Hematopoietic multipotent progenitor cell treated with erythropoietin and hydrocortisone succinate and interleukin-3 and kit ligand, for 8 days (in vitro differentiated cells): ENCODE results near the gene FOCAD.
A peak's percentile ranks its signal among the peaks of the same experiment; 100 is the strongest.
"Not testable (repeated sequence)": the region's sequence is repeated elsewhere in the genome, so short reads cannot be mapped to it uniquely, and the experiment has no call there.

ENCODE experiments used
- DNase-seq: peaks from one replicate; pipeline ENCODE4 v3.0.0-alpha.2; 2015

The FOCAD gene

DNA sequence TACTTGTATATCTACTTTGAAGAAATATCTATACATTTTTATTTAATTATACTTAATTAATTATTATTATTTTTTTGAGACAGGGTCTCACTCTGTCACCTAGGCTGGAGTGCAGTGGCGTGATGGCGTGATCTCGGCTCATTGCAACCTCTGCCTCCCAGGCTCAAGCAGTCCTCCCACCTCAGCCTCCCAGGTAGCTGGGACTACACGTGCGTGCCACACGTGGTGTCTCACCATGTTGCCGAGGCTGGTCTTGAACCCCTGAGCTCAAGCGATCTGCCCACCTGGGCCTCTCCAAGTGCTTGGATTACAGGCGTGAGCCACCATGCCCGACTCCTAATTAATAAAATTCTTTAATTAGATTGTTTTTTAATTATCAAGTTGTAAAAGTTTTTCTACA is 10.5 kb upstream of the FOCAD start:
- not testable (repeated sequence) for DNase-seq

- DNase-seq: no peak
Measured at GRCh38 chr9:20681467-20681866, 2.6 kb upstream of the FOCAD start.

- peak; percentile 80 for DNase-seq
Measured at GRCh38 chr9:20683351-20684034, 566 bp upstream of the FOCAD start.

DNA sequence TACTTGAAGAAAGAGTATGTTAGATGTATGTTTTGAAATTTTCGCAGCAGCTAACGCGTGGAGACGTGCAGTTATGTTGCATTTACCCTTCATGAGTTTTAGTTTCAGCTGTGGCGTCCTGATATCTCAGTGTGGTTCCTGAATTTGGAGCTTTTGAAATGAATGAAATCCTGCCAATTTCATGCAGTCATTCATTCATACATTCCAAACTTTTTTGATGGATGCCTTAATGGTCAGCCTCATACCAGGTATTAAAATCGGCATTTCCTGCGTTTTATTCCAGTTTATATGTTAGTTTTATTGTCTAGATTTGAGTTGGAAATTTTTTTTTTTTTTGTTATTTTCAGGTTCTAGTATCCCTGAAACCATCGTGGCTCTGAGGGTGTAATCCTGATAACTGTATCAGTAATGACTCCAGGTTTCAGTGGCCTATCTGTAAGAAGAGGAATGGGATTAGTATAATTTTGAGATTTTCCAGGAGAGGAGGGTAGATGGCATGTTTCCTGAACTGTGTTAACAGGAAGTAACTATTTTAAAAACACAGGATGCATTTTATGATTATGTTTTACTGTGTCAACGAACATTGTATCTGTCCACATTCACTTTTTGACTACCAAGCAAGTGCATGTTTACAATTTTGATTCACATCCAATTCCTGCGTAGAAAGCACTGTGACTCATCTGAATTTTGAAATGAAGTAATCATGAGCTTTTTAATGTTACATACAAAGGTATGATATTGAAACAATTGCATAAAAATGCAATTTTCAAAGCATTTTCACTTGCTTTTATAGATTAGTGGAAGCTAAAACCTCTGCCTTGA is 1.0 kb downstream of the FOCAD start:
- DNase-seq: peak; percentile 16

- DNase-seq: no peak
Measured at GRCh38 chr9:20685769-20686168, 1.7 kb downstream of the FOCAD start.

DNA sequence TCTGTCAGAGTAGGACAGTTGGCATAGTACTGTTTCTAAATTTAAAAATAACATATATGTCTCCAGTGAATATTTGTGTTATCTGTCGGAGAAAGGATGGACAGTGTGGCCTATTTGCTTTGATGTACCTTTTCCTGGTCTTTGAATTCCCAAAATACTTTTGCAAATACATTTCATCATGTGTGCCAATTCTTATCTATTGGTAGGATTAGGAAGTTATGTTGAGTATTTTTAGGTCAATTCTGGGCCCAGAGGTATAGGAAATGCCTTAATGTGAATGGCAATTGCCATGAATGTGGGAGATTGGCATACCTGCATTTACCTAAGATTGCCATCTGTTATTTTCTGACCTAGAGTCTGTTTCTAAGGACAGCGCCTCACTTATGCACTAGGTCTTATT is 5.8 kb downstream of the FOCAD start:
- no peak for DNase-seq

GRCh38 chr9:20692554-20692953 is 8.5 kb downstream of the FOCAD start:
- DNase-seq: peak; percentile 14

DNA sequence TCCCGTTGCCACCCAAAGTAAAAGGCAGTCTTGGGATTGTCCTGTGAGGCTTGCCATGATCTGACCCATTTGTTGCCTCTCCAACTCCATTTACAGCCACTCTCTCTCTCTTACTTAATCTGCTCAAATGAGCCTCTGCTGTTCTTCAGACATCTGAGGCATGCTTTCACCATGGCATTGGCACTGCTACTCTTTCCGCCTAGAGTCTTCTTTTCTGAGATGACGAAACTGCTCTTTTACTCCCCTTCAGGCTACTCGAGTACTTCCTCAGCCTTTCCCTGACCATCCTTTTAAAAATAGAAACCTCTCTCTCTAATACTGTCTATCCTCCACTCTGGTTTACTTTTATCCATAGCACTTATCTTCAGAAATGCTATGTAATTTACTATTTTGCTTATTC is 9.0 kb downstream of the FOCAD start:
- no peak for DNase-seq

DNA sequence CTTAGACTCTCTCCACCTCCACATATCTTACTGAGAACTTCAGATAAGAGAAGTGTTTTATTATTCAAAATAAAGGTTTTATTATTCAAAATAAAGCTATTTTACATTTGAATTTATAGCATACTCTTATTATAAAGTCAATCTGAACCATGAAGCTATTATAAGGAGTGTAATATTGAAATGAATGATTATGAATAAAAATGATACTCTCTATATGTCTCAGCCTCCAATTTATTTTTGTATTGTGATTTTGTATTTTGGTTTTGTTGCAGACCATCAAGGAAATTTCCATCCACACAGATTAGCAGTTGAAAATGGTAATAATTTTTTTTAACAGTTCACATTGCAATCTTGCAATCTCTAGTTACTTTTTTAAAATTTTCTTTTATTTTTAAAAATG is 10.2 kb downstream of the FOCAD start:
- no peak for DNase-seq

GRCh38 chr9:20697021-20697719 is 13.1 kb downstream of the FOCAD start:
- DNase-seq: no peak

- DNase-seq: no peak
Measured at GRCh38 chr9:20698782-20699181, 14.7 kb downstream of the FOCAD start.

DNA sequence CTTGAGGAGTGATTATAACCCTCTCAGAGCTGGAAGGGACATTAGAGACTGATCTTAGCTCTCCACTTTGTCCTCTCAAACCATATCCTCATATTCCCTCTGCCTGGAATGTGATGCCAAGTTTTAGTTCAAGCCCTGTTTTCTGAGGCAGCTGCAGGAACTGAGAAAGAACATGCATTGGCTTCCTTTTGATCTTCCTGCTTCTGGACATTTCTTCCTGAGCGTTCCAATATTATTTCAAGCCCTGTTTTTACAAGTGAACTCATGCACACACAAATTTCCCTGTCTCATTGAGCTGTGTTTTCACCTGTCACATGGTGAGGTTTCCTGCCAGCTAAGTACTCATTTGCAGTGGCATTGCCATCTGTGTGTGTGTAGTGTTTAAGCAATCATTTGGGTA is 17.0 kb downstream of the FOCAD start:
- no peak for DNase-seq

- no peak for DNase-seq
Measured at GRCh38 chr9:20702570-20702969, 18.5 kb downstream of the FOCAD start.

GRCh38 chr9:20703146-20703545 is 19.1 kb downstream of the FOCAD start:
- no peak for DNase-seq

- no peak for DNase-seq
Measured at GRCh38 chr9:20707708-20708107, 23.6 kb downstream of the FOCAD start.

- no peak for DNase-seq
Measured at GRCh38 chr9:20713172-20713571, 29.1 kb downstream of the FOCAD start.

DNA sequence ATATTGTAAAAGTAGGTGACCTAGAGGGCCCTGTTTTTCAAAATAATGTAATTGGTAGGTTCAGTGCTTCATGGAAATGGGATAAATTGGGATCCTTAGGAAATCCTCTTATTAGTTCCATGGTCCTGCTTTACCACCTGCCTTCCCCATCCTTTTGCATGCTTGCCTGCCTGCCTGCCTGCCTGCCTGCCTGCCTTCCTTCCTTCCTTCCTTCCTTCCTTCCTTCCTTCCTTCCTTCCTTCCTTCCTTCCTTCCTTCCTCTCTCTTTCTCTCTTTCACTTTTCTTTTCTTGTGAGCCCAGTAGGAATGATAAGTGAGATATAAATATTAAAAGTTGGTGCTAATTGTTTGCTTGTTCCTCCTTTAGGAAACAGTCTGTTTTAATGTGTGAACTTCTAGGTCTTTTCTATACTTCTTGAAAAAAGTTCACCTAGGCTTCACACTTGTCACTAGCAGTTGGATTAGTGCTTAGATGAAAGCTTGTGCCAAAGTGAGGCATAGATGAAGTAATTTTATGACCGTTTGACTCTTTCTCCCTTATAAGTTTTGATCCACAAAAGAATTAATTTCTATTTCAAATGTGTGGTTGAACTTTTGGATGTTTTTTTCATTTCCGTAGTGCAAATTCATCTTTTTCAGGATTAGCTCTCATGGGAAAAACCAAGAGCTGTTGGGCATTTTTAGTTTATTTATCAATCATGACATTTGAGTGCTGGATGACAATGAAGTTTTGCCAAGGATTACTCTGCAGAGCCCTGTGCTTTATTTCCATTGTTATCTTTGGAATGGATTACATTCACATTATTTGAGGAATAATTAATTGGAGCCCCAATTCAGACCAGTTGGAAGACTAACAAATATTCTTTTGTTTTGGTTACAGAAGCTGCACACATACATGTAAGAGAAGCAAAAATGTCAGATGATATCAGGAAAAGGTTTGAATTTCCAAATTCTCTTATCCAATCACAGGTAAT is 30.7 kb downstream of the FOCAD start:
- DNase-seq: no peak

- DNase-seq: no peak
Measured at GRCh38 chr9:20722221-20722620, 38.2 kb downstream of the FOCAD start.

- no peak for DNase-seq
Measured at GRCh38 chr9:20725675-20726074, 41.6 kb downstream of the FOCAD start.

- no peak for DNase-seq
Measured at GRCh38 chr9:20726144-20726543, 42.1 kb downstream of the FOCAD start.

DNA sequence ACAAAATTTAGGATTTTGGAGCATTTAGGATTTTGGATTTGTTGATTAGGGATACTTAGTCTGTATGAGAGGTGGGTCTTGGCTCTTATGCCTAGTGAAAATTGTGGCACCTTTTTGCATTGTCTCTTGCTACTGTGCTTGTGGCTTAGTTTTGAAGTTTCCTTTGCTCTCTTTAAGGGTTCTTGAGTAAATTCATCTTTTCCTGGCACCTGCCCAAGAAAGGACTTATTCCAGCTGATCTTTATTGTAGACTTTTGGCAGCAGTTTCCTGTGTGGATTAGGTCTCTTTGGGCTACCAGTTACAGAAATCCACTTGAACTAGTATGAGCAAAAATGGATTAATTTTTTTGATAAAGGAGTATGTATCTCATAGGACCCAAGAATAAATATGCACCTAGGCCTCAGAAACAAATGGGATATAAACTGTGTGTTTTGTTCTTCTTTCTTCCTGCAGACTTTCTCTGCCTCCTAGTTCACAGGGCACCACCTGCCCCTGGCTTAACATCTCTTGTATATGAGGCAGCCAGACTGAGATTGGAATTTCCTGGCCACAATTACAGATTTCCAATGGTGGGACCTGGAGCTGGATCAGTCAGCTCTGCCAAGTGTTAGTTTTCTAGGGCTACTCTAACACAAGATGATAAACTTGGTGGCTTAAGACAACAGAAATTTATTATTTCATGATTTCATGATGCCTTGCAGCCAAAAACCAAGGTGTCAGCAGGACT is 44.6 kb downstream of the FOCAD start:
- peak; percentile 37 for DNase-seq

DNA sequence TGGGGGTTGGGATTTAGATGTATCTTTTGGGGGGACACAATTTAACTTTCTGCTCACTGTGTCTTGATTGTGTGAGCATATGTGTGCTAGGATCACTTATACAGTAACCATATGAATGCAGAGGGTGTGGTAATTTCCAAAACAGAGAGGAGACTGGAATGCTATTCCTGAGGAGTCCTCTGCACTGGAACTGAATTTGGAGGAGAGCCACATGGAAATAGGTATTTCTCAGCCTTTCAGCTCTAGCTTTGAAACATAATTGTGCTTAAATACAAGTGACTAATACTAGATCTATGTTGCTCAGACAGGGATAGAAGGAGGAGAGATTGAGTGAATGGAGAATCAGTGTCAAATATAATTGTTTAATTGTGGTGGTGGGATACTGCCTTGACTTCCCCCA is 45.5 kb downstream of the FOCAD start:
- no peak for DNase-seq
